ENCODE results near the gene RNF144A. TPM values are rescaled to one million over a fixed set of nuclear protein-coding genes. Genes with fewer than 3 reads are reported as not detected.

The RNF144A gene
- total RNA-seq, 1 experiment from 2014 or later = 13.6 TPM

DNA sequence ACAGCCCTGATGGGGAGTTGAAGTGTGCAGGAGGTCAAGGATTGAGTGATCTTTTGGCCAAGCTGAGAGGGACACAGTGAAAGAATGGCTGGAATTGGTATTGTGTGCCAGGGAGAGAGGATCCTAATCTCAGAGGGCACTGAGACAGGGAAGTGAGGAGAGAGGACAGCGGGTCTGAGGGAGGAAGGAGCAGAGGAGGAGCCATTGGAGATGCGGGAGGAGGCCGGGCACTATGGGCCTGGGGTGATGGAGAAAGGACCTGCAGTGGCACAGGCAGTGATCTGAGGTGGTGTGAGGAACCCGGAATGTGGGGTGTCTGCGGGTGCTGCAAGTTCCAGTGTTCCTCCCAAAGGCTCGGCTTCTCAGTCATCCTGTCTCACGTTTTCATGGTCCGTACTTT is 26.8 kb downstream of the RNF144A start:
- ATAC-seq (no peak), DNase-seq (ENCODE audit: low spot score) (no peak)
- Mint-ChIP-seq H3K4me3 (no peak overlapping the region), H3K36me3 (peaks cover 20% of the 10 kb centered on the region), H3K27me3 (ENCODE audit: low read depth) (no peaks in the 10 kb centered on the region), H3K4me1 (peaks cover 30% of the 10 kb centered on the region), H3K9me3 (no peaks in the 10 kb centered on the region), H3K27ac (no peak overlapping the region)
- ChIA-PET CTCF (no interaction called here), POLR2A (no interaction called here)
- no peak for TF ChIP-seq ESRRA (CRISPR knock-in tag; IDR thresholded peaks at IDR 0.05; ENCODE audit: borderline replicate concordance)
- no peak for TF ChIP-seq ZNF121 (CRISPR knock-in tag; IDR thresholded peaks at IDR 0.05)
- TF ChIP-seq USF2 (CRISPR knock-in tag; IDR thresholded peaks at IDR 0.05) = no peak
- no peak for TF ChIP-seq FOXP4 (CRISPR knock-in tag; IDR thresholded peaks at IDR 0.05)
- TF ChIP-seq, protein P1, sequence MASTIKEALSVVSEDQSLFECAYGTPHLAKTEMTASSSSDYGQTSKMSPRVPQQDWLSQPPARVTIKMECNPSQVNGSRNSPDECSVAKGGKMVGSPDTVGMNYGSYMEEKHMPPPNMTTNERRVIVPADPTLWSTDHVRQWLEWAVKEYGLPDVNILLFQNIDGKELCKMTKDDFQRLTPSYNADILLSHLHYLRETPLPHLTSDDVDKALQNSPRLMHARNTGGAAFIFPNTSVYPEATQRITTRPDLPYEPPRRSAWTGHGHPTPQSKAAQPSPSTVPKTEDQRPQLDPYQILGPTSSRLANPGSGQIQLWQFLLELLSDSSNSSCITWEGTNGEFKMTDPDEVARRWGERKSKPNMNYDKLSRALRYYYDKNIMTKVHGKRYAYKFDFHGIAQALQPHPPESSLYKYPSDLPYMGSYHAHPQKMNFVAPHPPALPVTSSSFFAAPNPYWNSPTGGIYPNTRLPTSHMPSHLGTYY (CRISPR knock-in tag; IDR thresholded peaks at IDR 0.05) = no peak
- TF ChIP-seq IRF1 (CRISPR knock-in tag; IDR thresholded peaks at IDR 0.05) = no peak
- TF ChIP-seq, protein P2, sequence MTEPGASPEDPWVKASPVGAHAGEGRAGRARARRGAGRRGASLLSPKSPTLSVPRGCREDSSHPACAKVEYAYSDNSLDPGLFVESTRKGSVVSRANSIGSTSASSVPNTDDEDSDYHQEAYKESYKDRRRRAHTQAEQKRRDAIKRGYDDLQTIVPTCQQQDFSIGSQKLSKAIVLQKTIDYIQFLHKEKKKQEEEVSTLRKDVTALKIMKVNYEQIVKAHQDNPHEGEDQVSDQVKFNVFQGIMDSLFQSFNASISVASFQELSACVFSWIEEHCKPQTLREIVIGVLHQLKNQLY (CRISPR knock-in tag; IDR thresholded peaks at IDR 0.05) = no peak
- TF ChIP-seq HMGXB4 (CRISPR knock-in tag; IDR thresholded peaks at IDR 0.05) = no peak
- TF ChIP-seq, protein P3, sequence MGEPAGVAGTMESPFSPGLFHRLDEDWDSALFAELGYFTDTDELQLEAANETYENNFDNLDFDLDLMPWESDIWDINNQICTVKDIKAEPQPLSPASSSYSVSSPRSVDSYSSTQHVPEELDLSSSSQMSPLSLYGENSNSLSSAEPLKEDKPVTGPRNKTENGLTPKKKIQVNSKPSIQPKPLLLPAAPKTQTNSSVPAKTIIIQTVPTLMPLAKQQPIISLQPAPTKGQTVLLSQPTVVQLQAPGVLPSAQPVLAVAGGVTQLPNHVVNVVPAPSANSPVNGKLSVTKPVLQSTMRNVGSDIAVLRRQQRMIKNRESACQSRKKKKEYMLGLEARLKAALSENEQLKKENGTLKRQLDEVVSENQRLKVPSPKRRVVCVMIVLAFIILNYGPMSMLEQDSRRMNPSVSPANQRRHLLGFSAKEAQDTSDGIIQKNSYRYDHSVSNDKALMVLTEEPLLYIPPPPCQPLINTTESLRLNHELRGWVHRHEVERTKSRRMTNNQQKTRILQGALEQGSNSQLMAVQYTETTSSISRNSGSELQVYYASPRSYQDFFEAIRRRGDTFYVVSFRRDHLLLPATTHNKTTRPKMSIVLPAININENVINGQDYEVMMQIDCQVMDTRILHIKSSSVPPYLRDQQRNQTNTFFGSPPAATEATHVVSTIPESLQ (CRISPR knock-in tag; IDR thresholded peaks at IDR 0.05) = no peak
- no peak for TF ChIP-seq TEAD4 (CRISPR knock-in tag; IDR thresholded peaks at IDR 0.05)
- no peak for TF ChIP-seq ZBTB43 (CRISPR knock-in tag; IDR thresholded peaks at IDR 0.05)
- TF ChIP-seq ZNF317 (CRISPR knock-in tag; IDR thresholded peaks at IDR 0.05; ENCODE audit: borderline replicate concordance, low read depth) = no peak
- no peak for TF ChIP-seq ATF1 (CRISPR knock-in tag; IDR thresholded peaks at IDR 0.05)
- no peak for TF ChIP-seq JAZF1 (CRISPR knock-in tag; IDR thresholded peaks at IDR 0.05)
- TF ChIP-seq PRRX2 (CRISPR knock-in tag; IDR thresholded peaks at IDR 0.05) = no peak
- no peak for TF ChIP-seq ZNF396 (CRISPR knock-in tag; IDR thresholded peaks at IDR 0.05; ENCODE audit: borderline replicate concordance)
- no peak for TF ChIP-seq ZMAT4 (CRISPR knock-in tag; IDR thresholded peaks at IDR 0.05)
- TF ChIP-seq FOXK1 (CRISPR knock-in tag; IDR thresholded peaks at IDR 0.05) = no peak
- TF ChIP-seq JUN (CRISPR knock-in tag; IDR thresholded peaks at IDR 0.05) = no peak
- TF ChIP-seq ZNF219 (CRISPR knock-in tag; IDR thresholded peaks at IDR 0.05; ENCODE audit: borderline replicate concordance) = no peak
